ENCODE results near the gene MAPK8.

The MAPK8 gene

GRCh38 chr10:48480397-48481374, 174.2 kb downstream of the MAPK8 start:
- DNase-seq: no peak

DNA sequence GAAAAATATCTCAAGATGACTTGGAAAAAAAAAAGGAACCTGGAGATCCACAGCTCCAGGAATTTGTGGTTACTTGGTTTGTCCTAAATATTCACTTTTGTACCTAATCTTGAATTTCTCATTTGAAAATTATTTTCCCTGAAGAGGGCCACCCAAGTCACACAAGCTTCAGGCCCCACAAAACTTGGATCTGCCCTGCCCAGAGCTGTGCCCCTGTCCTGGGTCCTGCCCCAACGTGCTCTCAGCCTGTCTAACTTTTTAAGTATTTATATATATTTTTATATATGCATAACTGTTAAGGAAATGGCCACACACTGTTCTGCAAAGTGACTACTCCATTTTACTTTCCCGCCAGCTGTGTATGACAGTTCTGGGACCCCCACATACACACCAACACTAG, 174.9 kb downstream of the MAPK8 start:
- DNase-seq: no peak

GRCh38 chr10:48482207-48482606, 175.7 kb downstream of the MAPK8 start:
- DNase-seq: no peak

GRCh38 chr10:48484911-48485310, 178.4 kb downstream of the MAPK8 start:
- DNase-seq: no peak

- no peak for DNase-seq
Observed at GRCh38 chr10:48485711-48486110, 179.2 kb downstream of the MAPK8 start.

DNA sequence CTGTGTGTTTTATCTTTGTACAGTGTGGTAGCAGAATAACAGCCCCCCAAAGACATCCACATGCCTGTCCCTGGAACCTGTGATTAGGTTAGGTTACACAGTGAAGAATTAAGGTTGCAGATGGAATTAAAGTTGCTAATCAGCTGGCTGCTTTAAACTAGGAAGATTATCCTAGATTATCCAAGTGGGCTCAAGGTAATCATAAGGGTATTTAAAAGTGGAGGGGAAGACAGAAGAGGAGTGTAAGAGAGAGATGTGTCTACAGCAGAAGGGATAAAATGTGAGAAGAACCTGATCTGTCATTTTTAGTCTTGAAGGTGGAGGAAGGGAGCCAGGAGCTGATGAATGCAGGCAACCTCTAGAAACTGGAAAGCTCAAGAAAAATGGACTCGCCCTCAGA, 180.8 kb downstream of the MAPK8 start:
- DNase-seq: no peak

Measured in GDM1 (cell line).